ENCODE measurements around the gene KCNJ6.

- TF ChIP-seq, protein P1, sequence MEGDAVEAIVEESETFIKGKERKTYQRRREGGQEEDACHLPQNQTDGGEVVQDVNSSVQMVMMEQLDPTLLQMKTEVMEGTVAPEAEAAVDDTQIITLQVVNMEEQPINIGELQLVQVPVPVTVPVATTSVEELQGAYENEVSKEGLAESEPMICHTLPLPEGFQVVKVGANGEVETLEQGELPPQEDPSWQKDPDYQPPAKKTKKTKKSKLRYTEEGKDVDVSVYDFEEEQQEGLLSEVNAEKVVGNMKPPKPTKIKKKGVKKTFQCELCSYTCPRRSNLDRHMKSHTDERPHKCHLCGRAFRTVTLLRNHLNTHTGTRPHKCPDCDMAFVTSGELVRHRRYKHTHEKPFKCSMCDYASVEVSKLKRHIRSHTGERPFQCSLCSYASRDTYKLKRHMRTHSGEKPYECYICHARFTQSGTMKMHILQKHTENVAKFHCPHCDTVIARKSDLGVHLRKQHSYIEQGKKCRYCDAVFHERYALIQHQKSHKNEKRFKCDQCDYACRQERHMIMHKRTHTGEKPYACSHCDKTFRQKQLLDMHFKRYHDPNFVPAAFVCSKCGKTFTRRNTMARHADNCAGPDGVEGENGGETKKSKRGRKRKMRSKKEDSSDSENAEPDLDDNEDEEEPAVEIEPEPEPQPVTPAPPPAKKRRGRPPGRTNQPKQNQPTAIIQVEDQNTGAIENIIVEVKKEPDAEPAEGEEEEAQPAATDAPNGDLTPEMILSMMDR (IDR thresholded peaks at IDR 0.05 in 4 of 5, conservative IDR thresholded peaks at IDR 0.05 in 1 of 5), result no peak
- TF ChIP-seq POLR2A (IDR thresholded peaks at IDR 0.05), result no peak
These were observed 232.2 kb downstream of the KCNJ6 start for GRCh38 chr21:37684115-37684493.
